ENCODE results near the gene ROBO2.

- no peak for TF ChIP-seq POLR2AphosphoS5 (IDR thresholded peaks at IDR 0.05)
- no peak for TF ChIP-seq POLR2A (IDR thresholded peaks at IDR 0.05)
- TF ChIP-seq, protein P1, sequence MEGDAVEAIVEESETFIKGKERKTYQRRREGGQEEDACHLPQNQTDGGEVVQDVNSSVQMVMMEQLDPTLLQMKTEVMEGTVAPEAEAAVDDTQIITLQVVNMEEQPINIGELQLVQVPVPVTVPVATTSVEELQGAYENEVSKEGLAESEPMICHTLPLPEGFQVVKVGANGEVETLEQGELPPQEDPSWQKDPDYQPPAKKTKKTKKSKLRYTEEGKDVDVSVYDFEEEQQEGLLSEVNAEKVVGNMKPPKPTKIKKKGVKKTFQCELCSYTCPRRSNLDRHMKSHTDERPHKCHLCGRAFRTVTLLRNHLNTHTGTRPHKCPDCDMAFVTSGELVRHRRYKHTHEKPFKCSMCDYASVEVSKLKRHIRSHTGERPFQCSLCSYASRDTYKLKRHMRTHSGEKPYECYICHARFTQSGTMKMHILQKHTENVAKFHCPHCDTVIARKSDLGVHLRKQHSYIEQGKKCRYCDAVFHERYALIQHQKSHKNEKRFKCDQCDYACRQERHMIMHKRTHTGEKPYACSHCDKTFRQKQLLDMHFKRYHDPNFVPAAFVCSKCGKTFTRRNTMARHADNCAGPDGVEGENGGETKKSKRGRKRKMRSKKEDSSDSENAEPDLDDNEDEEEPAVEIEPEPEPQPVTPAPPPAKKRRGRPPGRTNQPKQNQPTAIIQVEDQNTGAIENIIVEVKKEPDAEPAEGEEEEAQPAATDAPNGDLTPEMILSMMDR (IDR thresholded peaks at IDR 0.05) = no peak
Measured at GRCh38 chr3:77530870-77531269, 491.0 kb downstream of the ROBO2 start.
